Measurements from ENCODE around the gene BIRC6. TPM values are rescaled to one million over a fixed set of nuclear protein-coding genes. Genes with fewer than 3 reads are reported as not detected.

BIRC6 gene
- total and polyA plus RNA-seq, 2 donors (not counting 1 experiment from before 2014, with no cell fraction given): 46.7 to 162 TPM

- H3K9me3 ChIP-seq (ENCODE audit: control insufficient read depth, insufficient read depth, low read depth, low read length): no peaks in the 10 kb centered on the region
Observed at GRCh38 chr2:32564417-32565035, 207.7 kb downstream of the BIRC6 start.

GRCh38 chr2:32565902-32566301 is 209.1 kb downstream of the BIRC6 start:
- H3K27me3 ChIP-seq (ENCODE audit: control insufficient read depth, insufficient read depth, low read length): no peaks in the 10 kb centered on the region
- H3K36me3 ChIP-seq (ENCODE audit: control insufficient read depth, insufficient read depth, low read length): no peaks in the 10 kb centered on the region
- H3K9me3 ChIP-seq (ENCODE audit: control insufficient read depth, insufficient read depth, low read depth, low read length): no peaks in the 10 kb centered on the region
- H2AFZ ChIP-seq (ENCODE audit: low read length): no peak overlapping the region
- no peaks in the 10 kb centered on the region for H4K20me1 ChIP-seq (ENCODE audit: control insufficient read depth, extremely low read depth, insufficient read depth, low read length)
- DNase-seq (ENCODE audit: low read depth in 2 of 2): no peak
- no peak overlapping the region for H3K9ac ChIP-seq (ENCODE audit: insufficient read depth, low read length)
- TF ChIP-seq CTCF (conservative IDR thresholded peaks at IDR 0.05 in 1 of 2, IDR thresholded peaks at IDR 0.05 in 1 of 2; ENCODE audit: low read depth in 1 of 2, low read length in 2 of 2) (no peak), EZH2 (IDR thresholded peaks at IDR 0.05; ENCODE audit: low read length, missing control alignments) (no peak)
- no peak overlapping the region for H3K4me2 ChIP-seq (ENCODE audit: extremely low read depth, insufficient read depth, low read length)
- H3K4me1 ChIP-seq (ENCODE audit: control insufficient read depth, extremely low read depth, insufficient read depth, low read length): no peaks in the 10 kb centered on the region
- no peak overlapping the region for H3K27ac ChIP-seq (ENCODE audit: insufficient read depth, low read length)
- H3K4me3 ChIP-seq (replicated peaks in 1 of 4; ENCODE audit: control extremely low read depth in 1 of 4, insufficient read depth in 1 of 4, low read depth in 3 of 4, low read length in 4 of 4): no peak overlapping the region
- H3K79me2 ChIP-seq (ENCODE audit: control insufficient read depth, insufficient read depth, low read length): no peaks in the 10 kb centered on the region

More at GRCh38 chr2:32564417-32565035, 207.7 kb downstream of the BIRC6 start:
- Histone ChIP-seq H3K9ac (ENCODE audit: insufficient read depth, low read length) (no peak overlapping the region), H3K4me1 (ENCODE audit: control insufficient read depth, extremely low read depth, insufficient read depth, low read length) (no peaks in the 10 kb centered on the region), H3K79me2 (ENCODE audit: control insufficient read depth, insufficient read depth, low read length) (no peaks in the 10 kb centered on the region), H3K27ac (ENCODE audit: insufficient read depth, low read length) (no peak overlapping the region), H3K4me2 (ENCODE audit: extremely low read depth, insufficient read depth, low read length) (no peak overlapping the region), H3K4me3 (replicated peaks in 1 of 4; ENCODE audit: control extremely low read depth in 1 of 4, insufficient read depth in 1 of 4, low read depth in 3 of 4, low read length in 4 of 4) (no peak overlapping the region), H2AFZ (ENCODE audit: low read length) (no peak overlapping the region), H3K27me3 (ENCODE audit: control insufficient read depth, insufficient read depth, low read length) (no peaks in the 10 kb centered on the region), H3K36me3 (ENCODE audit: control insufficient read depth, insufficient read depth, low read length) (no peaks in the 10 kb centered on the region), H4K20me1 (ENCODE audit: control insufficient read depth, extremely low read depth, insufficient read depth, low read length) (no peaks in the 10 kb centered on the region)
- DNase-seq (ENCODE audit: low read depth in 2 of 2): peak in 1 of 2 donors; percentile 39
- TF ChIP-seq CTCF (conservative IDR thresholded peaks at IDR 0.05 in 1 of 2, IDR thresholded peaks at IDR 0.05 in 1 of 2; ENCODE audit: low read depth in 1 of 2, low read length in 2 of 2) (no peak), EZH2 (IDR thresholded peaks at IDR 0.05; ENCODE audit: low read length, missing control alignments) (no peak)

- TF ChIP-seq EZH2 (IDR thresholded peaks at IDR 0.05; ENCODE audit: low read length, missing control alignments) (no peak), CTCF (conservative IDR thresholded peaks at IDR 0.05 in 1 of 2, IDR thresholded peaks at IDR 0.05 in 1 of 2; ENCODE audit: low read depth in 1 of 2, low read length in 2 of 2) (no peak)
- Histone ChIP-seq H3K9me3 (ENCODE audit: control insufficient read depth, insufficient read depth, low read depth, low read length) (no peaks in the 10 kb centered on the region), H2AFZ (ENCODE audit: low read length) (no peak overlapping the region), H3K4me2 (ENCODE audit: extremely low read depth, insufficient read depth, low read length) (no peak overlapping the region), H3K27me3 (ENCODE audit: control insufficient read depth, insufficient read depth, low read length) (no peaks in the 10 kb centered on the region), H3K4me3 (replicated peaks in 1 of 4; ENCODE audit: control extremely low read depth in 1 of 4, insufficient read depth in 1 of 4, low read depth in 3 of 4, low read length in 4 of 4) (no peak overlapping the region), H3K4me1 (ENCODE audit: control insufficient read depth, extremely low read depth, insufficient read depth, low read length) (no peaks in the 10 kb centered on the region), H3K79me2 (ENCODE audit: control insufficient read depth, insufficient read depth, low read length) (no peaks in the 10 kb centered on the region), H3K36me3 (ENCODE audit: control insufficient read depth, insufficient read depth, low read length) (no peaks in the 10 kb centered on the region), H4K20me1 (ENCODE audit: control insufficient read depth, extremely low read depth, insufficient read depth, low read length) (no peaks in the 10 kb centered on the region), H3K27ac (ENCODE audit: insufficient read depth, low read length) (no peak overlapping the region), H3K9ac (ENCODE audit: insufficient read depth, low read length) (no peak overlapping the region)
- DNase-seq (ENCODE audit: low read depth in 2 of 2): no peak
Observed at GRCh38 chr2:32572030-32572429, 215.2 kb downstream of the BIRC6 start.

Measured in fibroblast of lung (primary cell).